ENCODE results near the gene HYAL4.
A peak's percentile ranks its signal among the peaks of the same experiment; 100 is the strongest.
"Not testable (repeated sequence)": the region's sequence is repeated elsewhere in the genome, so short reads cannot be mapped to it uniquely, and the experiment has no call there.

HYAL4 gene, protein sequence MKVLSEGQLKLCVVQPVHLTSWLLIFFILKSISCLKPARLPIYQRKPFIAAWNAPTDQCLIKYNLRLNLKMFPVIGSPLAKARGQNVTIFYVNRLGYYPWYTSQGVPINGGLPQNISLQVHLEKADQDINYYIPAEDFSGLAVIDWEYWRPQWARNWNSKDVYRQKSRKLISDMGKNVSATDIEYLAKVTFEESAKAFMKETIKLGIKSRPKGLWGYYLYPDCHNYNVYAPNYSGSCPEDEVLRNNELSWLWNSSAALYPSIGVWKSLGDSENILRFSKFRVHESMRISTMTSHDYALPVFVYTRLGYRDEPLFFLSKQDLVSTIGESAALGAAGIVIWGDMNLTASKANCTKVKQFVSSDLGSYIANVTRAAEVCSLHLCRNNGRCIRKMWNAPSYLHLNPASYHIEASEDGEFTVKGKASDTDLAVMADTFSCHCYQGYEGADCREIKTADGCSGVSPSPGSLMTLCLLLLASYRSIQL

GRCh38 chr7:123844712-123845219, at the start of gene HYAL4:
Gene HYAL4 (plus strand): TSS chr7:123845169. CDS start chr7:123868274, 23,105 bp downstream.
- no peak for DNase-seq (ENCODE audit: low spot score)

GRCh38 chr7:123795917-123796316, 49.1 kb upstream of the HYAL4 start:
- no peak for DNase-seq (ENCODE audit: low spot score)

DNA sequence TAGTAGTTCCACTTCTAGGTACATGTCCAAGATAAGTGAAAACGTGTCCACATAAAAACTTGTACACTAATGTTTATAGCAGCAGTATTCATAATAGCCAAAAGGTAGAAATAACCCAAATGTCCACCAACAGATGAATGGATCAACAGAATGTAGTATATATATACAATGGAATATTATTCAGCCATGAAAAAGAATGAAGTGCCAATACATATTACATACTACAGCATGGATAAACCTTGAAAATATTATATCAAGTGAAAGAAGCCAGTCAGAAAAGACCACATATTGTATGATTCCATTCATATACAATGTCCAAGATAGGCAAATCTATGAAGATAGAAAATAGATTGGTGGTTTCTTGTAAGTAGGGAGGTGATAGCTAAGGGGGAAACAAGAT, 48.4 kb upstream of the HYAL4 start:
- no peak for DNase-seq (ENCODE audit: low spot score)

DNA sequence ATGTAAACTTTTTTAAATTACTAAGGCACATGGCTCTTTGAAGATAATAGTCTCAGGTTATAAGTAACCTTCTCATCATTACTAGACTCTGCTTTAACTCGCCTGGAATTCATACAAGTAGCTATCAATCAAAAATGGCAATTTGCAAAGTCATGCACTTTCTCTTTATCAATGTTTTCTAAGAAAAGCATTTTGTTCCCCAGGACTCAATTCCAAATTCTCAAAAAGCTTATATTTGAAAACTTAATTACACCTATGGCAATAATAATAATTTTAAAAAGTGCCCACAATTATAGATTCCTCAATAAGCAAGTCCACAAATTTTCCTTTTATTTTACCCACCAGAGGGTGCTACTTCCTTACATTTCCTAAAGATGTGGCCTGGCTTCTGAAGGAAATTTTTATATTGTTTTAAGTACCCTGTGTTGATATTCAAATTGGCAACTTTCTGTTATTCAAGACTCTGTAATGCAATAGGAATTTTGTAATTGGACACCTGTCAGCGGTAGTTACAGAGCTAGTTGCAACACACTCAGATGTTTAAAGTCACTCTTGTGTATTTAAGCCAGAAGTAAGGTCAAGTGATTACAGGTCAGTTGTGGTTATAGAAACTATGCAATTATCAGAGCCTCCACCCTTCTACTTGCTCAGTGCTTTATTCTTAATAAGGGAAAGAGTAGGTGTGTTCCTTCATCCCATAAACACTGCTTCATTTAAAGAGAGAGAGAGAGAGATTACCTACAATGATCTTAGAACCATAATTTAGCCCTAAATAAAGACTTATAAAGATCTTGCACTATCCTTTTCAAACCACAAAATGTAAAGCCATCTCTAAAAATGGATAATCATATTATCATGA, 47.1 kb upstream of the HYAL4 start:
- peak; percentile 38 for DNase-seq (ENCODE audit: low spot score)

DNA sequence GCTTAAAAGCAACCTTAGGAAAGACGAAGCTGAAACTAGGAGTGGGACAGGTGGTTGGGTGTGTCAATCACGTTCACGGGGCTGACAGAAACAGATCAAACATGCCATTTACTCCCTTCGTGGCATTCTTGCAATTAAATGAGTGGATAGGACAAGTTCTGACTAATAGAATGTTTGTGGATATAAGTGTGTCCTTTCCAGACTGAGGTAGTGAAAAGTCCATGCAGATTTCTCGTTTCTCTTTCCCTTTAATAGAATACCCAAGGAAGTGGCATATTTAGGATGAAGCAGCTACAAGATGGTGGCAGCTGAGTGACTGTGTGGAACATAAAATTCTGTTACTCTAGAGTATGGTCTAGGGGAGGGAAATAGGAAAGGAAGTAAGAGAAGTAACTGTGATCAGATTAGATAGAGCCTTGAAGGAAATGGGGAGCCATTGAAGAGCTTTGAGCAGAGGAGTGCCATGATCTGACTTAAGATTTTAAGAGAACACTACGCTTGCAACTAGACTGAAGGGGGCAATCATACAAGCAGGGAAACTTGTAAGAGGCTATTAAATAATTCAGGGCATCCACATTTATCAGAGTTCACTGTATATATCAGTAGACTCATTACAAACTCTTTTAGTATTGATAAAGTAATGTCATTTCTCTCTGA, 46.3 kb upstream of the HYAL4 start:
- DNase-seq (ENCODE audit: low spot score) = no peak

GRCh38 chr7:123802249-123802648, 42.7 kb upstream of the HYAL4 start:
- no peak for DNase-seq (ENCODE audit: low spot score)

- DNase-seq (ENCODE audit: low spot score) = no peak
These were observed 39.7 kb upstream of the HYAL4 start for GRCh38 chr7:123805287-123805686.

DNA sequence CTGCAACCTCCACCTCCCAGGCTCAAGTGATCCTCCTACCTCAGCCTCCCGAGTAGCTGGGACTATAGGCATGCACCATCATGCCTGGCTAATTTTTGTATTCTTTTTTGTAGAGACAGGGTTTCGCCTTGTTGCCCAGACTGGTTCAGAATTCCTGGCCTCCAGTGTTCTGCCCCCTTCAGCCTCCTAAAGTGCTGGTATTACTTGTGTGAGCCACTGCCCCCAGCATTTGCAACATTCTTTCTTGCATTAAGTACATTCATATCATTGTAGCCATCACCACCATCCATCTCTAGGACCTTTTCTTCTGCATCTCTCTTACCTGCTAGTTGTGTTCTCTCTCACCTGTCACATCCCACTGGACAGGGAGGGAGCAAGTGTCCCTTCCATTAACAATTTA, 35.5 kb upstream of the HYAL4 start:
- DNase-seq (ENCODE audit: low spot score) = no peak

DNA sequence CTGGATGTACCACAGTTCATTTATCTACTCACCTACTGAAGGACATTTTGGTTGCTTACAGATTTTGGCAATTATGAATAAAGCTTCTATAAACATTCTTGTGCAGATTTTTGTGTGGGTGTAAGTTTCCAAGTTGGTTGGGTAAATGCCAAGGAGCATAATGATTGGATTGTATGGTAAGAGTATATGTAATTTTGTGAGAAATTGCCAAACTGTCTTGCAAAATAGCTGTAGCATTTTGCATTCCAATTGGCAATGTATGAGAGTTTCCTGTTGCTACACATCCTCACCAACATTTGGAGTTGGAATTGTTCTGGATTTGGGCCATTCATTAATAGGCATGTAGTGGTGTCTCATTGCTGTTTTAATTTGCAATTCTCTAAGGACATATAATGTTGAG, 33.9 kb upstream of the HYAL4 start:
- no peak for DNase-seq (ENCODE audit: low spot score)

DNA sequence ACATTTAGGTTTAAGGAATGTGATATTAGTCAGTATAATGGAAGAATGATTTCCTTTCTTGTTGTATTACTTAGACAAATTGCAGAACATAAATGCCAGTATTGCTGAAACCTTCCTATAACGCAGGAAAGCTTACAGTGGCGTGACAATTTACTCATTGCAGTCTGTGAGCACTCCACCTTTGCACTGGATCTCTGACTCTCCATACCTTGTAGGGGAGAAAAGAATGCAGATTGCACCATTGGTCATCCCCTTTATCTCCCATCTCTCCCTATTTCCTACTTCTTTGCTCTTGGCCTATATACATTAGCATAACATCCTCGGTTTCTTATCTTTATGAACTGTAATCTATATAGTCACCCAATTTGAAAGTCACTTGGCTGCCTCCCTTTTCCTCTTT, 28.1 kb upstream of the HYAL4 start:
- no peak for DNase-seq (ENCODE audit: low spot score)

- DNase-seq (ENCODE audit: low spot score) = no peak
These were observed 26.0 kb upstream of the HYAL4 start for GRCh38 chr7:123819001-123819400.

- DNase-seq (ENCODE audit: low spot score) = not testable (repeated sequence)
These were observed 25.2 kb upstream of the HYAL4 start for GRCh38 chr7:123819795-123820194.

DNA sequence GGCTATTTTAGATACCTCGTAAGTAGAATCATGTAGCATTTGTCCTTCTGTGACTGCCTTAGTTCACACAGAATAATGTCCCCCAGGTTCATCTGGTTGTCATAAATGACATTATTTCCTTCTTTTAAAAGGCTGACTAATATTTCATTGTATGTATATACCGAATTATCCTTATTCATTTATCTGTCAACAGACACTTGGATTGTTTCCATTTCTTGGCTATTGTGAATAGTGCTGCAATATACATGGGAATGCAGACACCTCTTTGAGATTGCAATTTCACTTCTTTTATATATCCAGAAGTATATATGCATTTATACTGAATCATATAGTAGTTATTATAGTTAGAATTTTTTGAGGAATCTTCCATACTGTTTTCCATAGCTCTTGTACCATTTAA, 24.1 kb upstream of the HYAL4 start:
- no peak for DNase-seq (ENCODE audit: low spot score)

GRCh38 chr7:123821320-123821719, 23.6 kb upstream of the HYAL4 start:
- no peak for DNase-seq (ENCODE audit: low spot score)

GRCh38 chr7:123823898-123824753, 20.8 kb upstream of the HYAL4 start:
- no peak for DNase-seq (ENCODE audit: low spot score)

DNA sequence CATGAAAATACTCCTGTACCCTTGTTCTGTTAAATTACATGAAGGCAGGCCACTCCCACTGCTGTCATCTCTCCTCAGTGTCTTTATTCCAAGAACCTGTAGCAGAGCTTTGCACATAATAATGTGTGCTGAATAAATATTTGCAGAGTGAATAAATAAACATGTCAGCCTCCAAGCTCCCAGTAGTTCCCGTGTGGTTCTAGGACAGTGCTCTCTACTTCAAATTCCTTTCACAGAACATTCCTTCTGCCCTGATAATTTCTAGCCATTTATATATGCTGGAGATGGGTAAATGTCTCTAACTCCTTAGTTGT, 20.3 kb upstream of the HYAL4 start:
- no peak for DNase-seq (ENCODE audit: low spot score)

DNA sequence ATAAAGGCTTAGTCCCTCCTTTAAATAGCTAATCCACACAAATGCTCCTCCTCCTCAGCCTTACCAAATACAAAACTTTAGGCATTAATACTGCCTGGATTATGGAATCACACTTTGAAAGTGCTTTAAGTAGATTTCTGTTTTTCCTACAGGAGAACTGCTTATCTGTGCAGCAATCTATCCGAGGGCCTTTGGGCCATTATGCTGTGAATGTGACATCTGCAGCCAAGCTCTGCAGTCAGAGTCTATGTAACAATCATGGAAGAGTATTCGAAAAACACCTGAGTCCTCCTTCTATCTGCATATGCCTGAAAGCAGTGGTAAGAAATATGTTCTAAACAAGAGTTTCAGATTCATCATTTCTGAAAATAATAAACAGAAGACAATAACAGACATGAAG, 16.2 kb upstream of the HYAL4 start:
- DNase-seq (ENCODE audit: low spot score) = no peak

- no peak for DNase-seq (ENCODE audit: low spot score)
These were observed 8.3 kb upstream of the HYAL4 start for GRCh38 chr7:123836656-123837055.

GRCh38 chr7:123839106-123839505, 5.9 kb upstream of the HYAL4 start:
- not testable (repeated sequence) for DNase-seq (ENCODE audit: low spot score)

GRCh38 chr7:123844142-123844541, 827 bp upstream of the HYAL4 start:
- DNase-seq (ENCODE audit: low spot score) = not testable (repeated sequence)

DNA sequence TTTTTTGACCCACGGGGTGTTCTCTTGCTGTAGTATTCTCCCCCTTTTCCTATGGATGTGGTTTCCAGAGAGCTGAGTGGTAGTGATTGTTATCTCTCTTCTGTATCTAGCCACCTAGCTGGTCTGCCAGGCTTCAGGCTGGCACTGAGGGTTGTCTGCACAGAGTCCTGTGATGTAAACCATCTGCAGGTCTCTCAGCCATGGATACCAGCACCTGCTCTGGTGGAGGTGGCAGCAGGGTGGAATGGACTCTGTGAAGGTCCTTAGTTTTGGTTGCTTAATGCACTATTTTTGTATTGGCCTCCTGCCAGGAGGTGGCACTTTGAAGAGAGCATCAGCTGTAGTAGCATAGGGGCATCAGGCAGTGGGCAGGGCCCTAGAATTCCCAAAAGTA, 851 bp downstream of the HYAL4 start:
- DNase-seq (ENCODE audit: low spot score) = no peak

Measured in AG20443 (cell line).